Mesothelial cell of epicardium (in vitro differentiated cells): ENCODE data around the gene ZNF627. TPM values are rescaled to one million over a fixed set of nuclear protein-coding genes. Genes with fewer than 3 reads are reported as not detected.

ENCODE experiments used
- DNase-seq, 2 experiments: peaks; one replicate each; pipeline ENCODE4 v3.0.0; 2021; ENCODE audit warnings: low spot score in 2 of 2; ENCODE audit not compliant: unreplicated experiment in 2 of 2
- H3K27ac Mint-ChIP-seq: 2 replicates; pipeline ENCODE4 v1.8.0; 2021; ENCODE audit warnings: mixed read lengths
- H3K27me3 Mint-ChIP-seq: 2 replicates; pipeline ENCODE4 v1.8.0; 2021; ENCODE audit warnings: low read depth, mixed read lengths
- H3K36me3 Mint-ChIP-seq: 2 replicates; pipeline ENCODE4 v1.8.0; 2021; ENCODE audit warnings: mixed read lengths
- H3K4me1 Mint-ChIP-seq: 2 replicates; pipeline ENCODE4 v1.8.0; 2021; ENCODE audit warnings: mixed read lengths
- H3K4me3 Mint-ChIP-seq: 2 replicates; pipeline ENCODE4 v1.8.0; 2021; ENCODE audit warnings: mild to moderate bottlenecking, moderate library complexity, mixed read lengths
- H3K9me3 Mint-ChIP-seq: 2 replicates; pipeline ENCODE4 v1.8.0; 2021; ENCODE audit warnings: mixed read lengths
- total RNA-seq: library from RNA; stranded (reverse); gene quantifications from 3 replicates; pipeline ENCODE4 v1.2.1, GENCODE V29; 2021
- TF ChIP-seq, protein P1 (sequence below): fragments of 200-600 bp; sonication (generic); IDR thresholded peaks from one replicate; pipeline ENCODE4 v1.5.0; 2021; ENCODE audit warnings: antibody characterized with exemption; ENCODE audit not compliant: unreplicated experiment

ZNF627 gene
- total RNA-seq, 1 donor from 2014 or later: 29.8 TPM

DNA sequence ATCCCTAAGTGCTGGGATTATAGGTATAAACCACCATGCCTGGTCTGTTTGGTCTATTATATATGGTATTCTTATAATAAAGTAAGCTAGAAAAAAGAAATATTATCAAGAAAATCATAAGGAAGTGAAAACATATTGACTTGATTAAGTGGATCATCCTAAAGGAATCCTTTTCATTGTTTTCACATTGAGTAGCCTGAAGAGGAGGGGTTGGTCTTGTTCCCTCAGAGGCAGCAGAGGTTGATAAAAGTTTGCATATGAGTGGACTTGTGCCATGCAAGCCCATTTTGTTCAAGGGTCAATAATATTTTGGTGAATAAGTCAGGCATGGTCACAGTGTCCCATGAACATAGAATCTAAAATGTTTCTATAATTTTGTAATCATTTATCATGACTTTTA, 52.7 kb downstream of the ZNF627 start:
- peaks cover 37% of the 10 kb centered on the region for H3K9me3 Mint-ChIP-seq
- TF ChIP-seq, protein P1, sequence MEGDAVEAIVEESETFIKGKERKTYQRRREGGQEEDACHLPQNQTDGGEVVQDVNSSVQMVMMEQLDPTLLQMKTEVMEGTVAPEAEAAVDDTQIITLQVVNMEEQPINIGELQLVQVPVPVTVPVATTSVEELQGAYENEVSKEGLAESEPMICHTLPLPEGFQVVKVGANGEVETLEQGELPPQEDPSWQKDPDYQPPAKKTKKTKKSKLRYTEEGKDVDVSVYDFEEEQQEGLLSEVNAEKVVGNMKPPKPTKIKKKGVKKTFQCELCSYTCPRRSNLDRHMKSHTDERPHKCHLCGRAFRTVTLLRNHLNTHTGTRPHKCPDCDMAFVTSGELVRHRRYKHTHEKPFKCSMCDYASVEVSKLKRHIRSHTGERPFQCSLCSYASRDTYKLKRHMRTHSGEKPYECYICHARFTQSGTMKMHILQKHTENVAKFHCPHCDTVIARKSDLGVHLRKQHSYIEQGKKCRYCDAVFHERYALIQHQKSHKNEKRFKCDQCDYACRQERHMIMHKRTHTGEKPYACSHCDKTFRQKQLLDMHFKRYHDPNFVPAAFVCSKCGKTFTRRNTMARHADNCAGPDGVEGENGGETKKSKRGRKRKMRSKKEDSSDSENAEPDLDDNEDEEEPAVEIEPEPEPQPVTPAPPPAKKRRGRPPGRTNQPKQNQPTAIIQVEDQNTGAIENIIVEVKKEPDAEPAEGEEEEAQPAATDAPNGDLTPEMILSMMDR: no peak
- no peaks in the 10 kb centered on the region for H3K4me1 Mint-ChIP-seq
- no peak overlapping the region for H3K27ac Mint-ChIP-seq
- H3K36me3 Mint-ChIP-seq: peaks cover 60% of the 10 kb centered on the region
- DNase-seq: no peak
- H3K27me3 Mint-ChIP-seq: no peaks in the 10 kb centered on the region
- H3K4me3 Mint-ChIP-seq: no peak overlapping the region

GRCh38 chr19:11651062-11651461, 53.8 kb downstream of the ZNF627 start:
- Mint-ChIP-seq H3K27ac (no peak overlapping the region), H3K4me3 (no peak overlapping the region), H3K4me1 (no peaks in the 10 kb centered on the region), H3K9me3 (peaks cover 44% of the 10 kb centered on the region), H3K27me3 (no peaks in the 10 kb centered on the region), H3K36me3 (peaks cover 68% of the 10 kb centered on the region)
- TF ChIP-seq, protein P1: no peak
- no peak for DNase-seq

DNA sequence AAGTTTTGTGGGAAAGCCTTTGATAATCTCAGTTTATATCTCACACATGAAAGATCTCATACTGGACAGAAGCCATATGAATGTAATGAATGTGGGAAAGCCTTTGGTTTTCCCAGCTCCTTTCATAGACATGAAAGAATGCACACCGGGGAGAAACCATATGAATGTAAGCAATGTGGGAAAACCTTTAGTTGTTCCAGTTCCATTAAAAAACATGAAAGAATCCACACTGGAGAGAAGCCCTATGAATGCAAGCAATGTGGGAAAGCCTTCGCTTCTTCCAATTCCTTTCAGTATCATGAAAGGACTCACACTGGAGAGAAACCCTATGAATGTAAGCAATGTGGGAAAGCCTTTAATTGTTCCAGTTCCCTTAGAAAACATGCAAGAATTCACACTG, 54.8 kb downstream of the ZNF627 start:
- no peaks in the 10 kb centered on the region for H3K4me1 Mint-ChIP-seq
- H3K9me3 Mint-ChIP-seq: peaks cover 51% of the 10 kb centered on the region
- H3K27ac Mint-ChIP-seq: no peak overlapping the region
- DNase-seq: no peak
- TF ChIP-seq, protein P1: no peak
- no peak overlapping the region for H3K4me3 Mint-ChIP-seq
- H3K36me3 Mint-ChIP-seq: peaks cover 68% of the 10 kb centered on the region
- H3K27me3 Mint-ChIP-seq: no peaks in the 10 kb centered on the region

GRCh38 chr19:11652492-11652891, 55.2 kb downstream of the ZNF627 start:
- Mint-ChIP-seq H3K4me3 (no peak overlapping the region), H3K27me3 (no peaks in the 10 kb centered on the region), H3K36me3 (peaks cover 66% of the 10 kb centered on the region), H3K27ac (no peak overlapping the region), H3K4me1 (no peaks in the 10 kb centered on the region), H3K9me3 (peaks cover 51% of the 10 kb centered on the region)
- TF ChIP-seq, protein P1: no peak
- DNase-seq: no peak

DNA sequence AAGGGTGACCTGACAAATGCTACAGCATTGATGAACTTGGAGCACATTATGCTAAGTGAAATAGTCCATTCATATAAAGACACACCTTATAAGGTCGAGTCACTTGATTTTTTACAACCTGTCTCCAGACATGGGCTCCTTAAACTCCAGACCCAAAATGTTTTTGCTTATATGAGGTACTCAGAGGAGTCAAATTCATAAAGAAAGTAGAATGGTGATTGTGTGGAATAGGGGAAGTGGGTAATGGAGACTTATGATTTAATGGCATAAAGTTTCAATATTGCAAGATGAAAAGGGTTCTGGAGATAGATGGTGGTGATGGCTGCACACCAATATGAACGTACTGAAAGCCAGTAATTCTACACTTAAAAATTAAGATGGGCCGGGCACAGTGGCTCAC, 59.3 kb downstream of the ZNF627 start:
- H3K9me3 Mint-ChIP-seq: peaks cover 41% of the 10 kb centered on the region
- H3K4me3 Mint-ChIP-seq: no peak overlapping the region
- H3K4me1 Mint-ChIP-seq: no peaks in the 10 kb centered on the region
- no peak overlapping the region for H3K27ac Mint-ChIP-seq
- DNase-seq: no peak
- TF ChIP-seq, protein P1: no peak
- H3K36me3 Mint-ChIP-seq: peaks cover 49% of the 10 kb centered on the region
- H3K27me3 Mint-ChIP-seq: no peaks in the 10 kb centered on the region

DNA sequence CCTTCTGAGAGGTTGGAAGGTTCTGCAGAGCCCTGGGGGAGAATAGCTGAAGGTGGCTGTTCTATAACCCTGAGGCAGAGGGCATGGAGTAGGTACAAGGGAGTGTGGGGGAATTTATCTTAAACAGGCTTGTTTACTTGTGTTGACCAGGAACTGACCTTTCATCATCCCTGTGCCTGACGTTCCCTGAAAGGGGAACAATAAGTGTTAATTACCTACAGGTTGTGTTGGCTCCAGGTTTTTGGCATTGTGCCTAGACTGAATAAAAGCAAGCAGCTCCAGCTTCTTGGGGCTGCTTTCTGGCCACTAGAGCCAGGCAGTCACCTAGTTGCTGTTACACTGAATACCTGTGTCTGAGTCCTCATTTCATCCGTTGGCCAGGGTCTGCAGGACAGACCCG, 60.0 kb downstream of the ZNF627 start:
- no peak overlapping the region for H3K27ac Mint-ChIP-seq
- H3K27me3 Mint-ChIP-seq: no peaks in the 10 kb centered on the region
- H3K4me1 Mint-ChIP-seq: no peaks in the 10 kb centered on the region
- TF ChIP-seq, protein P1: no peak
- peaks cover 34% of the 10 kb centered on the region for H3K9me3 Mint-ChIP-seq
- H3K36me3 Mint-ChIP-seq: peaks cover 46% of the 10 kb centered on the region
- no peak for DNase-seq
- H3K4me3 Mint-ChIP-seq: no peak overlapping the region
